Right renal pelvis (tissue), 4 donors: ENCODE measurements around the gene AP1M1. TPM values are rescaled to one million over a fixed set of nuclear protein-coding genes. Genes with fewer than 3 reads are reported as not detected.

Experiments used
- DNase-seq, 4 donors: peaks; one replicate each; pipeline ENCODE4 v3.0.0-alpha.2; 2013; ENCODE audit warnings: low read depth in 4 of 4, low spot score in 3 of 4, missing footprints in 1 of 4
- polyA plus RNA-seq, 4 donors: library from polyadenylated mRNA; unstranded; fragments of 120-200 nt; gene quantifications; one replicate each; pipeline ENCODE4 v1.2.1, GENCODE V29; 2013; ENCODE audit not compliant: insufficient read length in 4 of 4

Gene AP1M1
- polyA plus RNA-seq, 4 donors: 55.5 to 68.6 (median 59.8) TPM

DNA sequence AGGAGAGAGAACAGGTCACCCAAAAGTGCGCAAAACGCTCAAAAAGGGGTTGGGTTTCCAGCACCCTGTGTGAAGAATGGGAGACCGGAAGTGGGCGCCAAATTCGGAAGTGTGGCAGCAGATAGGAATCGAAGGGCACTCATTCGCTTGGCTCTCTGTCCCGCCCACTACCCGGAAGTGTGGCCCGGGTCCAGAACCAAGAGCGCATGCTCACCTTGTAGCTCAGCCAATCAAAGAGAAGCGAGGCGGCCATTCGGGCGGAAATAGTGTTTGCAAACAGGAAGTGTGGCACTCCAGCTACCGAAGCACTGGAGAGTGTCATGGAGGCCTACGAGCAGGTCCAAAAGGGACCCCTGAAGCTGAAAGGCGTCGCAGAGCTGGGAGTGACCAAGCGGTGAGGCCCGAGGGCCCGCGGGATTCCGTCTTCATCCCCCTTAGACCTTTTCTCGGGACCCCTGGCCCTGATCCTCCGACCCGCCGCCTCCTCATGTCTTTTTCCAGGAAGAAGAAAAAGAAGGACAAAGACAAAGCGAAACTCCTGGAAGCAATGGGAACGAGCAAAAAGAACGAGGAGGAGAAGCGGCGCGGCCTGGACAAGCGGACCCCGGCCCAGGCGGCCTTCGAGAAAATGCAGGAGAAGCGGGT, 12.5 kb upstream of the AP1M1 start, which contains the start of gene FAM32A:
TSS of gene FAM32A (plus strand) at position 288 of the 645 bp plus-strand sequence. CDS start at position 321, 33 bp downstream.
- peak; percentile 94 to 99 (median 99) for DNase-seq

DNA sequence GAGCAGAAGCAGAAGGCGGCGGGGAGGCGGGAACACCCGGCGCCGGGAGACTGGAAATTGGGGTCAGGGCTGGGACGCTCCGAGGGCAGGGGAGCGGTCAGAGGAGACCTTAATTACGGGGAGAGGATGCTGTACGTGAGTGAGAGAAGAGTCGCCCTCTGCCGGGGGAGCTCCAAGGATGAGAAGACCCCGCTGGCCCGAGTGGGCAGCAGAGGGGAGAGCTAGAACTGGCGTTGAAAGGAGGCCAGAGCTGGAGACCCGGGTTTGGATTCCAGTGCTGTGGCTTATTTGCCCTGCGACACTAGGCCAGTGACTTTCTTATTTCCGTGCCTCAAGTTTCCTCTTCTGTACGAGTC, 12.0 kb upstream of the AP1M1 start:
- peak in 3 of 4 donors; percentile 15 to 25 (median 22) for DNase-seq

DNA sequence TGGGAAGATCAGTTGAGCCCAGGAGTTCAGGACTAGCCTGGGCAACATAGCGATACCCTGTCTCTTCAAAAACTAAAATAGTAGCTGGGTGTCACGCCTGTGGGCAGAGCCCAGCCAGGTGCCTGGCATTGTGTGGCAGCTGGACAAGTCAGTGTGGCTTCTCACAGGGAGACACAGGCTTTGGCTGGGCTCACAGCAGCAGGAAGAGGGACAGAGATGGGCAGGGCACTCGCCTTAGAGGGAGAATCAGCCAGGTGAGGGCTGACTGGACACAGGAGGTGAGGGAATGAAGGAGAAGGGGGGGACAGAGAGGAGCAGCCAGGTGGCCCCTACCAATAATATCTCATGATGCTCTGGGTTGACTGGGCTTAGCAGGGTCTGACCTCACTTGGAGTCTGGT, 9.2 kb upstream of the AP1M1 start:
- no peak for DNase-seq

DNA sequence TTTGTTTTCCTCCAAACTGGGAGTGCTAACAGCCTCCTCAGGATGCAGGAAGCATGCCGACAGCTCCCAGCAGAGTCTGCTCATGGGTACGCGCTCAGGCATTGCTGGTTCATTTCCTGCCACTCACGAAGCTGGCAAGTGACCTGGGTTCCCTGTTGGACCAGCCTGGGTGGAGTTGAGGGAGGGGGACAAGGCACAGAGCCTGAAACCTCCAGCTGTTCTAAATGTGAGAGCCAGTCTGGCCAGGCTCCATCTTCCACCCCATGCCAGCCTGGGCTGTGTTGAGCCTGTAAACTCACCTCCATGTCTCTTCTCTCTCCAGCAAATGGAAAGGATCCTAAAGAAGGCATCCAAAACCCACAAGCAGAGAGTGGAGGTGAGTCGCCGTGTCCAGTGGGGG, 7.5 kb upstream of the AP1M1 start:
- DNase-seq: no peak

DNA sequence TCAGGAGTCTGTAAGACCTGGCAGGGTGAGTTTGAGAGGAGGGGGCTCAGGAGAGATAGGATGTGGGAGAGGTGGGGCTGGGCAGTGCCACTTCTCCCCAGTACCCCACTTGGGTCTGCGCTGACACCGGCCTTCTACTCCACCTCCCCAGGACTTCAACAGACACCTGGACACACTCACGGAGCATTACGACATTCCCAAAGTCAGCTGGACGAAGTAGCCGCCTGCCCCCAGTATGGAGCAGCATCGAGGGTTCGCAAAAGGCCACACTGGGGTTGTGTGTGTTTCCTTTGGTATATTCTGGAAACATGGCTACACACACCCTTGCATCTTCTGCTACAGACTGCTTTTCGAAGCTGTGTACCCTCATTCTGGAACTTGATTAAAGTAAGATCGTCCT, 7.0 kb upstream of the AP1M1 start:
- DNase-seq: no peak

DNA sequence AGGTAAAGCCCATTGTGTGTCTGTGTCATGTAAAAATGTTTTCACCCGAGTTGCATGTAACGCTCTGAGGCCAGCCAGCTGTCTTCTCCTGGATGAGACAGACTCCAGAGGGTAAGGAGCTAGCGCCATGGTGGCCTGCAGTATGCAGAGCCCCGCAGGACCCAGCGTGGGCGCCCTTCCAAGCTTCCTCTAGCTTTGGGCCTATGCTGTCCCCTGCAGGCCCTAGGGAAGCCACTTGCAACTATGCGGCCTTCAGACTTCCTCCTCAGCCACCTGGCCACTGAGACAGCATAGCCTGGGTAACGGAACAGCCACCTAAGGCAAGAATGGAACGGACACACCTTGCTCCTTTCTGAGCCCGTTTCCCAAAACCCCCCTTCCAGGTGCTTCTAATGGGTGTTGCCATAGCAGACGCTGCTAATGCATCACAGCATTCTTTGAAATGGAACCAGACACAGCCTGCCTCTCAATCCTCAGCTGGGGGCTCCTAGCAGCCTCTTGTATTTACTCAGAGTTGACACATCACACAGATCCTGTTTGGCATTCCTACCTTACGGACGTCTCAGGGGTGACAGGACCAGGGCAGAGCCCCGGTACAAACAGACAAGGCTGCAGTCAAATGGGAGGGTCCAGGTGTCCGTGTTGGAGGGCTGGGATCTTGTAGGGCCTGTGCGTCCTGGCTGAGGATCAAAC, 6.3 kb upstream of the AP1M1 start:
- DNase-seq: no peak

DNA sequence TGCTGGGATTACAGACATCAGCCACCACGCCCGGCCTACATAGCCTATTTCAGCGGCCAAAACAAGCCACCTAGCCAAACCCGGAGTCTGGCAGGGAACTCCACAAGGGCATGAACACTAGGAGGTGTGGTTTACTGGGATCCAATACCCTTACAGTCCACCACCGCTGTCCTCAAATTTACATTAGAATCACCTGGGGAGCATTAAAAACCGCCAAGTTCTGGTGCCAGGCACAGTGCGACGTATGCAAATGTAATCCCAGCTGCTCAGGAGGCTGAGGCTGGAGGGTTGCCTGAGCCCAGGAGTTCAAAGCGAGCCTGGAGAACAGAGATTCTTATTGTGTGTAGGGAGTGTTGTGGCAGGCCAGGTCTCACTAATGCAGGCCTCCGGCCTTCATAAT, 4.2 kb upstream of the AP1M1 start:
- no peak for DNase-seq

DNA sequence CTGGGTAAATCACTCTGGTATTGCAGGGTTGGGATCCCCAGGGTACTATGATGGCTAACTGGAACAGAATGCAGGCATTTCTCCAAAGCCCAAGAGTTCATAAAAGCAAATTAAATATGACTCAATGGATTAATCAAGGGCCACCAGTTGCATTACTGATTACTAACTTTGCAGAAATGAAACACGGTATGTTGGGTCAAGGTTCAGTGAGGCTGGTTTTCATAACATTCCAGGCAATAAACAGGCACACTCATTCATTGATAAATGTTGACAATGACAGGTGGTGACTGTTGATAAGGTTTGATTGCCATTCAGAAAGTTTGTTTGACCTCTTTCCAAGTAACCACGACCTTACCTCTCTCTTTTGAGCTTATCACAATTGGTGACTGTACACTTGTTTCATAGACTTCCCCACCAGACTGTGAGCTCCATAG, 506 bp upstream of the AP1M1 start:
- DNase-seq: no peak

DNA sequence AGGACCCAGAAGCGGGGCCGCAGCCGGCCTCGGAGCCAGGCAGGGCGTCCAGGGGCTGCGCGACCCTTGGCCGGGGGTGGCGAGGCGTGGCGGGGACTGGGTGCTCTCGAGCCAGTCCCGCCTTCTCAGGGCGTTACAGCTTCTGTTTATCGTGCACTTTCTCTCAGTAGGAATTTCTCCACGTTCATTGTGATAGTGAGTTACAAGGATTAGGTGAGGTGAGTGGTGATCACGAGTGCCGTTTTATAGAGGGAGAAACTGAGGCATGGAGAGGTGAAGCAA, 600 bp downstream of the AP1M1 start:
- DNase-seq: no peak

DNA sequence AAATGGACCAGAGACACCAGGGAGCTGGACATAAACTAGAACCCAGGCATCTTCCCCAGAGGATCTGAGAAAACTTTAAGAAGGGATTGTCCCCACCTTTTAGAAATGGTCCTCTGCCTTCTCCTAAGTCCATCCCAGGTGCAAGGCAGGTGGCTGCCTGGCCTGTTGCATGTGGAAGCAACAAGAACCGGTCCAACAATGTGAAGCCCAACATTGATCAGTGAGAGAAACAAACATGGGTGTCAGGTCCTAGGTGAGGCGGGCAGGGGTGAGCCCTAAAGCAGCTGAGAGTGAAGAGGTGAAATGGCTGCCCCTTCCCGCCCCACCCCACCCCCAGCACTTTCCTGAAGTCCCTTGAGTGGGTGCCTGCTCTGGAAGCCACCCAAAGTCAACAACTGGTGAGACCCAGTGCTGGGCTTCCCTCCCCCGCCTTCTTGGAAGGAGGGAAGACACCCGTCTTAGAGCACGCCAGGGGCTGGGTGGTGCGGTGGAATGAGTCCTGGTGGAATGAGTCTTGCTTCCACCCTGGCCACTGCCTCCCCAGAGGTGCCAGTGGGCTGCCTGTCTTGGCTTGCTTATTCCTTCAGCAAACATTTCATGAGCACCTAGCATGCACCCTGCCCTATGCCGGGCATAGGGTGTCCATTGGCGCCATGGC, 1.7 kb downstream of the AP1M1 start:
- no peak for DNase-seq

DNA sequence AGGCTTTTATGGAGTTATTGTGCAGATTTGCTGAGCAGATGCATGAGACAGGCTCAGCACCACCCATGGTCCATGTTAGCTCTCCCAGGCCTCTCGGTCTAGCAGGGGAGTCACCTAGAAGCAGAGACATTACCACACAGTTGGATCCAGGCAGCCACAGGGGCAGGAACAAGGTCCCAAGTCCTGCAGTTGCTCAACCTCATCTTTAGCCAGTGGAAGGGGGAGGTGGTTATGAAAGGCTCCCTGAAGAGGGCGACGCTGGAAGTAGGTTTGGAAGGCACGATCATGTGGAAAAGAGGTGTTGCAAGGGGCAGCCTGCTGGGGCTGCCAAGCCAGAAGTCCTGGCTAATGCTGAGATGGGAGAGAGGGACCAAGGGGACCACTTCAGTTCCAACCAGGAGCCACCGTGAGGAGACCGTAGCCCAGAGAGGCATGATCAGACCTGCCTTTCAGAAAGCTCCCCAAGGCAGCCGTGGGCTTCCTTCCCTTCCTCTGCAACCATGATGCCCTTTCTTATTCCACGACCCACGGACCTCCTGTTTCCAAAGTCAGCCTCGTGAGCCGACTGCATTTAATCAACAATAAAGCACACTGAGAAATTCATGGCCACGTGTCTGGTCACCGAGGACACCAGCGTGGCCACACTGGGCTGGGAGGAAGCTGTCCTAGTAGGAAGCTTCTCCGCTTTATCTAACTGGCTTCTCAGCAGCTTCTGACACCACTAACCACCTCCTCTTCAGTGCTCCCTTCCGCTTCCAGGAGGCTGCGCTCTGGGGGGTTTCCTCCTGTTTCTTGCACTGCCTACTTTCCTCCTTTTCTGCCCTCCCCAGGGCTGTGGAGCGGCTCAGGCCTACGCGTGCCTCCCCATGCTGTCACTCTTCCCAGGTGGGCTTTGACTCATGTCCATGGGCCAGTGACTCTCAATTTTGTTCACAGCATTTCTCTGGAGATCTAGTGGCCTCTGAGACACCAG, 2.6 kb downstream of the AP1M1 start:
- no peak for DNase-seq

DNA sequence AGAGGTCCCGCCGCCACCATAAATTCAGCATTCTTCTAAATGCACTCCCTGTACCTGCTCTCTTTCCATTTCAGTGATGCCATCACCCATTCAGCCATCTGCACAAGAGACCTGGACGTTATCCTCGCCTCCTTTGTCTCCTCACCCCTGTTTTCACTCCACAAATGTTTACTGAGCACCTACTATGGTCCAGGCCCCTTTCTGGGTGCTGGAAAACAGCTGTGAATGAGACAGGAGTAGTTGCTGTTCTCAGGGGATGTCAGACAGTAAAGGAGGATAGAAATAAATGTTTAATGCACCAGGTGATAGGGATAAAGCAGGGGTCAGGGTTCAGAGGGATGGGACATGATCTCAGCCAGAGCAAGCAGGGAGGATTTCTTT, 3.3 kb downstream of the AP1M1 start:
- DNase-seq: no peak

DNA sequence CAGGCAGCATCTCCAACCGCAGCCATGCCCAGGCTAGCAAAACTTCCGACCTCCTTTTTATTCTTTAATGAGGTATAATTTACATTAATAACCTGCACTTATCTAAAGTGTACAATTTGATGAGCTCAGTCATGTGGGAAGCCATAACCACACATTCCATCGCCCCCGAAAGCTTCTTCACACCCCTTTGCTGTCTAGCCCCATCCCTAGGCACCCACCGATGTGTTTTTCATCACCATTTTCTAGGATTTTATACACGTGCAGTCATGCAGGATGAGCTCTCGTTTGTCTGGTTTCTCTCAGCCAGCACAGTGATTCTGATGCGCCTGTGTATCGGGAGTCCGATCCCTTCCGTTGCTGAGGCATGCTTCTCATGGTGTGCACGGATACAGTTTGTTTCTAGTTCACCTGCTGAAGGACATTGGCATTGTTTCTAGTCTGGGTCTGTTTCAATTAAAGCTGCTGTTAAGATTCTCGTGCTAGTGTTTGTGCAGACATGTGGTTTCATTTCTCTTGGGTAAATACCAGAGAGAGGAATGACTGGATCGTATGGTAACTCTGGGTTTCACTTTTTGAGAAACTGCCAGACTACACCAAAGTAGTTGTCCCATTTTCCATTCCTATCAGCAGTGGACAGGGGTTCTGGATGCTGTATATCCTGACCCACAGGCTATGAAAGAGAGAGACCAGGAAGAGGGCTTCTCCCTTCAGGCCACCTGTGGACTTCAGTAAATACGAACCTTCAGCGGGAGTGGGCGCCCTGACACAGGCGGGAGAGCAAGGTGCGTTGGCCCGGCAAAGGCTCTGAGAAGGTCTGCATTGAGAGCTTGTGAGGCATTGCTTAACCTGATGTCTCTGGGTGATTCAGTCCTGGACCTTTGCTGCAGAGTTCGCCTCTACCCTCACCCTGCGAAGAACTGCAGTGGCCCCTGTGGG, 4.9 kb downstream of the AP1M1 start:
- DNase-seq: no peak

DNA sequence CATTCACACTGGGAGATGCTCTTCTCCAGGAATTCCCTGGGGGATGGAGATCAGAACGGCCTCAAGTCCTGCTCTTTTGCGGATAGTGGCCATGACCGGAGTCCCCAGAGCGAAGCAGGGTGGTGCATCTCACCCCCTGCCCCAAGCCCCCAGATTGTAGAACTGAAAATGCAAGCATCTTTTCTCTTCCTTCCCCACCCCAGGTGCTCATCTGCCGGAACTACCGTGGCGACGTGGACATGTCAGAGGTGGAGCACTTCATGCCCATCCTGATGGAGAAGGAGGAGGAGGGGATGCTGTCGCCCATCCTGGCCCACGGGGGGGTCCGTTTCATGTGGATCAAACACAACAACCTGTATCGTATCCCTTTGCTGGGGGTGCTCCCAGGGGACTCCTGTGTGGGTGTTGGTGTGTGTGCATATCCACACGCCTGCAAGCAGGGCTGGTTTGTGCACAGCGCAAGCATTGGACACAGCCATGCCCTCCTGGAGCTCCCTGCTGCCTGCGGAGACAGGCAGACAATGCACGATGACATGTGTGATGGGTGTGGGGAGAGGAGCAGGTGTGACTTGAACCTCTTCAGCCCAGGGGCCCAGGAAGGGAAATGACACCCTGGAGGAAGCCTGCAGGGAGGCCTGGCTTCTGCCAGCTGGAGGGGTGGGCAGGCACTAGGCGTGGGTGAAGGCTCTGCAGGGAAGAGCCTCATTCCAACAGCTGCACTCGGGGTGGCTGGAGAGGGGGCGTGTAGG, 5.7 kb downstream of the AP1M1 start:
- no peak for DNase-seq

DNA sequence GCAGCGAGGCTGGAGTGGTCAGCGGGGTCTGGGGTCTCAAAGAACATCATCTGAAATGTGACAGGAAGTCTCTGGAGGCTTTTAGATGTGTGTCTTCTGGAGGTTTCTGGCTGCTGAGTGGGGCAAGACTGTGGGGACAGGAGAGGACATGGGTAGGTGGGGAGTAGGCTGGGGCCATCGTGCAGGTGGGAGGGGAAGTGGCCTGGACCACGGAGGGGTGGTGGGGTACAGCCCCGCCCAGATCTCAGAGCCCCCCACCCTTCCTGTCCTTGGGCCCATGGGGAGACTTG, 6.2 kb downstream of the AP1M1 start:
- no peak for DNase-seq

DNA sequence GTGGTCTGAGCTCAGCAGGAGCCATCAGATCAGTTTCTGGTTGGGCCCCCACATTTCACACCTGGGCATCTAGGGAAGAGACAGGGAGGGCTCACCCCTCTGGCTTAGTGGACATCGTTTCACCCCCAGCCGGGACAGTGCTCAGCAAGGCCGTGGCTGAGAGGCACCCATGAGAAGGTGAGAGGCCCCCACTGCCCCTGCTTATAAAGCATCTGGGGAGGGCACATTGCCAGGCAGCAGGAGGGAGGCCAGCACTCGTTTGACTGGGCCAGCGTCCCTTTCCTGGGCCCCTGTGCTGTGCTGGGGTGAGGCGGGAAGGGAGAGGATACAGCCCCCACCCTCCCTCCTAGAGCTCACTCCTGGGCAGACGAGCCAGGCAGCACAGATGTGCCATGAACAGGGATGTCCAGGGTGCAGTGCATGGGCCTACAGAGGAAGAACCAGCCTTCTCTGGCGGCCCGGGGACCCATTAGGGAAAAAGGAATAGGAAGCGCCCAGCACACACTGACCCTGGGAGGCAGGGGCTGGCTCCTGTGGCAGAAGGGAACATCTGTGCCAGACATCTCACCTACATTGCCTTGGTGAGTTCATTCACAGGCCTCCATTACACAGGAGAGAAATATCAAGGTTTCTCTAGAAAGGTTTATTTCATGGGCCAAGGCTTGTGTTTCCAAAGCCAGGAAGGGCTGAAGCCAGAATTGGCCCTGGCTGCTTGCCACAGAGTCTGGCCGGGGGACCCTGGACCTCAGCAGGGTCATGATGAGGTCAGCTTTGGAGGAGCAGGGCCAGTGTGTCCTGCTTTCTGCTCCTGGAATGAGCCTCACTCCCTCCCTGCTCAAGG, 7.7 kb downstream of the AP1M1 start:
- no peak for DNase-seq

DNA sequence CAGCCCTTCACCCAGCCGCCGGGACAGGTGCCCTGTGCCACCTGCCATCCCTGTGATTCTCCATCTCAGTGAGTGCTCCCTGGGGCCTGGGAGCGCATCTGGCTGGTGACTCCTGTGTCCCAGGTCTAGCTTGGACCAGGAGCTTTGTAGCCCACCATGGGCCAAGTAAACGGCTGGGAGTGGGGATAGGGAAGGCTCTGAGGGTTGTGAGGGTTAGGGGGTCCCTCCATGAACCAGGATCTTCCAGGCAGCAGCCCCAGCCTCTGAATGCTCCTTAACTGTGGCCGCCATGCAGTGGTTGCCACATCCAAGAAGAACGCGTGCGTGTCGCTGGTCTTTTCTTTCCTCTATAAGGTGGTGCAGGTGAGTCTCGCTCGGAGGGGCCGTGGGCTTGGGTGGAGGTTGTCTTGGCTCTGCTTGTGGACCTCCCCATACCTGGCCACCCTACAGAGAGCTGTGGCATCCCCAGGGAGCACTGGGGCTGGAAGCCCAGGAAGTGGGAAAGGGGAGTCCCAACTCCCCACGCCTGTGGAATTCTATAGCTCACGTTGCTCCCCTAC, 8.4 kb downstream of the AP1M1 start:
- no peak for DNase-seq

DNA sequence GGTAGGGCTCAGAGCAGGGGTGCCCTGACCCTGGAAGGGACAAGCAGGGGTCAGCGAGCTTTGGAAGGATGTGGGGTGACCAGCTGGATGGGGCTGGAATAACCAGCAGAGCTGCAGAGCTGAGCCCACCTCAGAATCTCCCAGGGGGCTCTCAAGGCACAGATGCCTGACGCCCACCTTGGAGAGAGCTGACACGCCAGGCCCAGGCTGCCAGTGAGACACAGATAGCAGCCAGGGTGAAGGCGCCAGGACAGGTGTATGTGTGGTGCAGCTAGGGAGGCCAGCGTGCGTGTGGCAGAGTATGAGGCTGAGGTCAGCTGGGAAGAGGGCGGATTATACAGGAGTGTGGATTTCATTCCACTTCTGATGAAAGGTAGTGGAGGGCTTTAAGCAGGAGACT, 8.9 kb downstream of the AP1M1 start:
- no peak for DNase-seq
